Neural progenitor cell (in vitro differentiated cells): Measurements from ENCODE around the gene RNF126. TPM values are rescaled to one million over a fixed set of nuclear protein-coding genes. Genes with fewer than 3 reads are reported as not detected.
"Not testable (repeated sequence)": the region's sequence is repeated elsewhere in the genome, so short reads cannot be mapped to it uniquely, and the experiment has no call there.

Experiments
- DNase-seq: peaks from one replicate; pipeline ENCODE4 v3.0.0-alpha.2; 2016; ENCODE audit warnings: low spot score
- H2AFZ ChIP-seq: fragments of 200-600 bp; sonication (generic); replicated peaks from 2 replicates; pipeline ENCODE4 v1.6.1; 2016; ENCODE audit warnings: antibody characterized with exemption
- H3F3A ChIP-seq: fragments of 200-600 bp; sonication (generic); 2 replicates; pipeline ENCODE4 v1.6.1; 2016; ENCODE audit warnings: antibody characterized with exemption, low read depth
- H3K27ac ChIP-seq: fragments of 200-600 bp; sonication (generic); 2 replicates; pipeline ENCODE4 v1.5.1; 2016; ENCODE audit warnings: mild to moderate bottlenecking
- H3K27me3 ChIP-seq: fragments of 200-600 bp; sonication (generic); 2 replicates; pipeline ENCODE4 v1.6.1; 2016; ENCODE audit warnings: mild to moderate bottlenecking, moderate library complexity
- H3K36me3 ChIP-seq: fragments of 200-600 bp; sonication (generic); 2 replicates; pipeline ENCODE4 v1.5.1; 2016
- H3K4me1 ChIP-seq: fragments of 200-600 bp; sonication (generic); 2 replicates; pipeline ENCODE4 v1.6.1; 2016; ENCODE audit warnings: mixed run types
- H3K4me2 ChIP-seq: fragments of 200-600 bp; sonication (generic); 2 replicates; pipeline ENCODE4 v1.6.1; 2016
- H3K4me3 ChIP-seq: fragments of 200-600 bp; sonication (generic); 2 replicates; pipeline ENCODE4 v1.5.1; 2016
- H3K79me2 ChIP-seq: fragments of 200-600 bp; sonication (generic); 2 replicates; pipeline ENCODE4 v1.6.1; 2016; ENCODE audit warnings: low read depth
- H3K9ac ChIP-seq: fragments of 200-600 bp; sonication (generic); 2 replicates; pipeline ENCODE4 v1.6.1; 2016
- H3K9me3 ChIP-seq: fragments of 200-600 bp; sonication (generic); 2 replicates; pipeline ENCODE4 v1.5.1; 2016; ENCODE audit warnings: low read depth
- H4K20me1 ChIP-seq: fragments of 200-600 bp; sonication (generic); 2 replicates; pipeline ENCODE4 v1.6.1; 2016; ENCODE audit warnings: low read depth
- H3K27ac Mint-ChIP-seq: 3 replicates; pipeline ENCODE4 v1.8.0; 2021; ENCODE audit warnings: mixed read lengths
- H3K27me3 Mint-ChIP-seq: 2 replicates; pipeline ENCODE4 v1.8.0; 2022; ENCODE audit warnings: low read depth, mild to moderate bottlenecking, inconsistent platforms, moderate library complexity, mixed read lengths; ENCODE audit not compliant: insufficient read depth
- H3K36me3 Mint-ChIP-seq: 3 replicates; pipeline ENCODE4 v1.8.0; 2021; ENCODE audit warnings: mixed read lengths
- H3K4me1 Mint-ChIP-seq: 3 replicates; pipeline ENCODE4 v1.8.0; 2021; ENCODE audit warnings: mixed read lengths
- H3K4me3 Mint-ChIP-seq: 3 replicates; pipeline ENCODE4 v1.8.0; 2021; ENCODE audit warnings: mild to moderate bottlenecking, moderate library complexity, mixed read lengths
- H3K9me3 Mint-ChIP-seq: 3 replicates; pipeline ENCODE4 v1.8.0; 2020; ENCODE audit warnings: mixed read lengths
- CTCF ChIP-seq: fragments of 200-600 bp; sonication (generic); IDR thresholded peaks from 2 replicates; pipeline ENCODE4 v1.5.1; 2017; ENCODE audit warnings: antibody characterized with exemption, mild to moderate bottlenecking
- EZH2 ChIP-seq: fragments of 200-600 bp; sonication (generic); IDR thresholded peaks from 2 replicates; pipeline ENCODE4 v1.6.1; 2017; ENCODE audit warnings: antibody characterized with exemption, mild to moderate bottlenecking, moderate library complexity
- EZH2phosphoT487 ChIP-seq: fragments of 200-600 bp; sonication (generic); IDR thresholded peaks from 2 replicates; pipeline ENCODE4 v1.6.1; 2017; ENCODE audit warnings: antibody characterized with exemption
- total RNA-seq: library from RNA; depleted of rRNA; stranded (reverse); fragments of >200 nt; gene quantifications from 2 replicates; pipeline ENCODE4 v1.2.3, GENCODE V29; 2015; ENCODE audit warnings: low replicate concordance

Gene RNF126
- total RNA-seq, 1 donor from 2014 or later = 9.7 TPM

- Histone ChIP-seq H4K20me1 (peaks cover 14% of the 10 kb centered on the region), H3K79me2 (no peaks in the 10 kb centered on the region), H3K9ac (no peak overlapping the region), H2AFZ (no peak overlapping the region), H3K4me1 (no peaks in the 10 kb centered on the region), H3K4me2 (no peak overlapping the region), H3K36me3 (no peaks in the 10 kb centered on the region), H3F3A (no peaks in the 10 kb centered on the region), H3K27me3 (no peaks in the 10 kb centered on the region), H3K27ac (no peak overlapping the region), H3K4me3 (no peak overlapping the region), H3K9me3 (no peaks in the 10 kb centered on the region)
- no peak for DNase-seq
- peaks cover 14% of the 10 kb centered on the region for H3K4me1 Mint-ChIP-seq
- no peak overlapping the region for H3K4me3 Mint-ChIP-seq
- no peak for TF ChIP-seq EZH2phosphoT487
- no peak for TF ChIP-seq CTCF
- TF ChIP-seq EZH2 = no peak
- no peaks in the 10 kb centered on the region for H3K9me3 Mint-ChIP-seq
- H3K27me3 Mint-ChIP-seq = peaks cover 4% of the 10 kb centered on the region
- H3K27ac Mint-ChIP-seq = no peak overlapping the region
- H3K36me3 Mint-ChIP-seq = peaks cover 18% of the 10 kb centered on the region
Observed at GRCh38 chr19:621819-622218, 41.2 kb downstream of the RNF126 start.

- not testable (repeated sequence) for H3K36me3 ChIP-seq, H3K9me3 Mint-ChIP-seq, DNase-seq, H3K27me3 ChIP-seq, H3K4me2 ChIP-seq, H3K9ac ChIP-seq, H3K27me3 Mint-ChIP-seq, H3K4me1 ChIP-seq, H3K27ac Mint-ChIP-seq, H3F3A ChIP-seq, H3K4me3 ChIP-seq, H3K4me3 Mint-ChIP-seq, H3K27ac ChIP-seq, H3K79me2 ChIP-seq, H3K9me3 ChIP-seq, H2AFZ ChIP-seq
- H4K20me1 ChIP-seq = peaks cover 14% of the 10 kb centered on the region
- Mint-ChIP-seq H3K36me3 (peaks cover 18% of the 10 kb centered on the region), H3K4me1 (peaks cover 14% of the 10 kb centered on the region)
Observed at GRCh38 chr19:621191-621590, 41.8 kb downstream of the RNF126 start.

GRCh38 chr19:620166-620862, 42.7 kb downstream of the RNF126 start:
- TF ChIP-seq CTCF (no peak), EZH2phosphoT487 (no peak), EZH2 (no peak)
- no peak overlapping the region for H3K9ac ChIP-seq
- no peak overlapping the region for H2AFZ ChIP-seq
- peaks cover 12% of the 10 kb centered on the region for H4K20me1 ChIP-seq
- no peaks in the 10 kb centered on the region for H3K9me3 Mint-ChIP-seq
- H3K36me3 ChIP-seq = no peaks in the 10 kb centered on the region
- H3K27me3 ChIP-seq = no peaks in the 10 kb centered on the region
- no peaks in the 10 kb centered on the region for H3K4me1 ChIP-seq
- H3K27me3 Mint-ChIP-seq = peaks cover 4% of the 10 kb centered on the region
- no peak for DNase-seq
- H3K27ac Mint-ChIP-seq = no peak overlapping the region
- H3K4me1 Mint-ChIP-seq = peaks cover 11% of the 10 kb centered on the region
- peaks cover 18% of the 10 kb centered on the region for H3K36me3 Mint-ChIP-seq
- H3K4me3 ChIP-seq = no peak overlapping the region
- H3K4me2 ChIP-seq = no peak overlapping the region
- H3K79me2 ChIP-seq = no peaks in the 10 kb centered on the region
- no peaks in the 10 kb centered on the region for H3K9me3 ChIP-seq
- H3K4me3 Mint-ChIP-seq = no peak overlapping the region
- H3K27ac ChIP-seq = no peak overlapping the region
- H3F3A ChIP-seq = no peaks in the 10 kb centered on the region

GRCh38 chr19:619286-620002, 43.6 kb downstream of the RNF126 start:
- Histone ChIP-seq H3K9ac (no peak overlapping the region), H3K36me3 (no peaks in the 10 kb centered on the region), H3K4me3 (no peak overlapping the region), H2AFZ (no peak overlapping the region), H3K27ac (no peak overlapping the region), H3K4me2 (no peak overlapping the region), H3K4me1 (no peaks in the 10 kb centered on the region), H3K79me2 (no peaks in the 10 kb centered on the region), H4K20me1 (peaks cover 6% of the 10 kb centered on the region), H3F3A (no peaks in the 10 kb centered on the region), H3K9me3 (no peaks in the 10 kb centered on the region), H3K27me3 (no peaks in the 10 kb centered on the region)
- Mint-ChIP-seq H3K27ac (no peak overlapping the region), H3K4me1 (peaks cover 10% of the 10 kb centered on the region), H3K4me3 (no peak overlapping the region), H3K9me3 (no peaks in the 10 kb centered on the region), H3K27me3 (peaks cover 4% of the 10 kb centered on the region), H3K36me3 (peaks cover 19% of the 10 kb centered on the region)
- DNase-seq = no peak
- no peak for TF ChIP-seq CTCF
- no peak for TF ChIP-seq EZH2phosphoT487
- TF ChIP-seq EZH2 = no peak
